Left hindlimb (tissue), 1 donor: ENCODE results near the gene STARD13.
A peak's percentile ranks its signal among the peaks of the same experiment; 100 is the strongest.

Experiments used
- DNase-seq: peaks from one replicate; pipeline ENCODE4 v3.0.0-alpha.2; 2018

STARD13 gene

GRCh38 chr13:33285420-33286124 is at the start of gene STARD13:
STARD13 (minus strand) TSS chr13:33285755; CDS start chr13:33285638, 117 bp downstream.
- DNase-seq, result peak; percentile 97

- no peak for DNase-seq
Measured at GRCh38 chr13:33334831-33335230, 49.3 kb upstream of the STARD13 start.

GRCh38 chr13:33331962-33332361 is 46.4 kb upstream of the STARD13 start:
- no peak for DNase-seq

GRCh38 chr13:33330483-33330882 is 44.9 kb upstream of the STARD13 start:
- no peak for DNase-seq

- DNase-seq, result no peak
Measured at GRCh38 chr13:33328701-33329100, 43.1 kb upstream of the STARD13 start.

- no peak for DNase-seq
Measured at GRCh38 chr13:33326723-33327122, 41.2 kb upstream of the STARD13 start.

GRCh38 chr13:33326246-33326645 is 40.7 kb upstream of the STARD13 start:
- no peak for DNase-seq

GRCh38 chr13:33323801-33324510 is 38.4 kb upstream of the STARD13 start:
- no peak for DNase-seq

- no peak for DNase-seq
Measured at GRCh38 chr13:33322965-33323668, 37.6 kb upstream of the STARD13 start.

- DNase-seq, result peak; percentile 53
Measured at GRCh38 chr13:33322543-33322809, 36.9 kb upstream of the STARD13 start.

GRCh38 chr13:33321686-33322542 is 36.4 kb upstream of the STARD13 start:
- no peak for DNase-seq

- DNase-seq, result no peak
Measured at GRCh38 chr13:33319859-33320258, 34.3 kb upstream of the STARD13 start.

- no peak for DNase-seq
Measured at GRCh38 chr13:33318744-33319143, 33.2 kb upstream of the STARD13 start.

- DNase-seq, result no peak
Measured at GRCh38 chr13:33318037-33318436, 32.5 kb upstream of the STARD13 start.

GRCh38 chr13:33316890-33317289 is 31.3 kb upstream of the STARD13 start:
- DNase-seq, result no peak

GRCh38 chr13:33313504-33313903 is 27.9 kb upstream of the STARD13 start:
- DNase-seq, result no peak

- DNase-seq, result no peak
Measured at GRCh38 chr13:33312861-33313212, 27.3 kb upstream of the STARD13 start.

- no peak for DNase-seq
Measured at GRCh38 chr13:33312150-33312860, 26.8 kb upstream of the STARD13 start.

GRCh38 chr13:33311040-33311439 is 25.5 kb upstream of the STARD13 start:
- no peak for DNase-seq

- no peak for DNase-seq
Measured at GRCh38 chr13:33310245-33311038, 24.9 kb upstream of the STARD13 start.

GRCh38 chr13:33308863-33309262 is 23.3 kb upstream of the STARD13 start:
- DNase-seq, result no peak

- no peak for DNase-seq
Measured at GRCh38 chr13:33307843-33308242, 22.3 kb upstream of the STARD13 start.
